OCI-LY7 (cell line): ENCODE measurements around the gene HVCN1. TPM values are rescaled to one million over a fixed set of nuclear protein-coding genes. Genes with fewer than 3 reads are reported as not detected.
A peak's percentile ranks its signal among the peaks of the same experiment; 100 is the strongest.

Experiments
- BruUV-seq: library from RNA; stranded (reverse); fragments of 400-500 nt; replicated peaks from 2 replicates; lab custom pipeline; 2021; lab: Mats Ljungman, UMichigan
- CTCF ChIA-PET: fragments of 300-600 bp; sonication (Branson Sonifier 250); formaldehyde crosslinking; loops from one replicate; lab custom pipeline; 2022; ENCODE audit warnings: antibody characterized with exemption; ENCODE audit not compliant: unreplicated experiment; lab: Charles Lee
- POLR2A ChIA-PET: fragments of 300-600 bp; sonication (Branson Sonifier 250); formaldehyde crosslinking; loops from one replicate; lab custom pipeline; 2022; ENCODE audit warnings: antibody characterized with exemption; lab: Charles Lee
- DNase-seq: peaks from one replicate; pipeline ENCODE4 v3.0.0-alpha.2; 2015; ENCODE audit warnings: low spot score
- H2AFZ ChIP-seq: fragments of 200-600 bp; sonication (generic), shearing (Covaris generic); 2 replicates; pipeline ENCODE4 v1.6.1; 2014; ENCODE audit warnings: mild to moderate bottlenecking, antibody characterized with exemption, low read length, moderate library complexity
- H3K27ac ChIP-seq: fragments of 200-600 bp; sonication (generic); 2 replicates; pipeline ENCODE4 v1.5.1; 2014; ENCODE audit warnings: mixed run types, low read depth, mild to moderate bottlenecking, moderate library complexity, low read length, inconsistent platforms; ENCODE audit not compliant: poor library complexity, severe bottlenecking
- H3K36me3 ChIP-seq: fragments of 200-600 bp; sonication (generic); 2 replicates; pipeline ENCODE4 v1.6.1; 2014; ENCODE audit warnings: mild to moderate bottlenecking, antibody characterized with exemption, low read length, moderate library complexity, mixed read lengths; ENCODE audit not compliant: insufficient read depth
- H3K4me1 ChIP-seq: fragments of 200-600 bp; sonication (generic); 2 replicates; pipeline ENCODE4 v1.5.1; 2014; ENCODE audit warnings: mild to moderate bottlenecking, low read length; ENCODE audit not compliant: insufficient read depth, poor library complexity, severe bottlenecking
- H3K4me2 ChIP-seq: fragments of 200-600 bp; sonication (generic); 2 replicates; pipeline ENCODE4 v1.6.1; 2014; ENCODE audit warnings: mild to moderate bottlenecking, low read length
- H3K4me3 ChIP-seq: fragments of 200-600 bp; sonication (generic); 2 replicates; pipeline ENCODE4 v1.5.1; 2014; ENCODE audit warnings: mild to moderate bottlenecking, low read depth, low read length; ENCODE audit not compliant: poor library complexity, severe bottlenecking
- H3K79me2 ChIP-seq: fragments of 200-600 bp; sonication (generic); 2 replicates; pipeline ENCODE4 v1.6.1; 2016; ENCODE audit warnings: low read depth, mild to moderate bottlenecking, low read length, moderate library complexity, mixed read lengths; ENCODE audit not compliant: insufficient read depth
- H3K9me2 ChIP-seq: fragments of 200-600 bp; sonication (generic); 2 replicates; pipeline ENCODE4 v1.6.1; 2016; ENCODE audit warnings: mild to moderate bottlenecking, low read length, mixed read lengths; ENCODE audit not compliant: insufficient read depth
- H3K9me3 ChIP-seq: fragments of 200-600 bp; sonication (generic); 2 replicates; pipeline ENCODE4 v1.6.1; 2014; ENCODE audit warnings: mild to moderate bottlenecking, mixed run types, low read length, mixed read lengths
- H4K20me1 ChIP-seq: fragments of 200-600 bp; sonication (generic); 2 replicates; pipeline ENCODE4 v1.6.1; 2014; ENCODE audit warnings: mild to moderate bottlenecking, antibody characterized with exemption, low read length, moderate library complexity, mixed read lengths; ENCODE audit not compliant: insufficient read depth
- CTCF ChIP-seq: fragments of 200-600 bp; sonication (generic); conservative IDR thresholded peaks from 2 replicates; pipeline ENCODE4 v1.5.1; 2014; ENCODE audit warnings: mild to moderate bottlenecking, antibody characterized with exemption, low read length, moderate library complexity, mixed read lengths
- EZH2phosphoT487 ChIP-seq: fragments of 200-600 bp; sonication (generic); IDR thresholded peaks from 2 replicates; pipeline ENCODE4 v1.6.1; 2018; ENCODE audit warnings: low read depth, borderline replicate concordance, mild to moderate bottlenecking, mixed run types, antibody characterized with exemption, low read length, moderate library complexity, mixed read lengths
- intact Hi-C: fragments of 100-400 bp; cut with micrococcal nuclease; formaldehyde crosslinking; loops from one replicate; pipeline ENCODE4 v1.10.0; 2022; ENCODE audit not compliant: unreplicated experiment
- total RNA-seq, 2 experiments: library from RNA; depleted of rRNA in 1 of 2; stranded (reverse); fragments of >200 nt in 1 of 2; shearing (Covaris generic) in 1 of 2; gene quantifications; 2 replicates each; pipeline ENCODE4 v1.2.3, GENCODE V29; 2014 to 2022

HVCN1 gene
- total RNA-seq, 2 experiments from 2014 or later = 4.5 to 9.3 TPM

GRCh38 chr12:110668480-110669192 lies 20.3 kb downstream of the HVCN1 start:
- POLR2A ChIA-PET = interaction anchor here (0.6 to 1.5 kb wide), 7 partner anchors 9 to 157 kb away, joined by 3 to 5 read pairs (median 3); no protein-coding TSS in a partner anchor
- peak; percentile 52 for DNase-seq
- H3K4me1 ChIP-seq = peaks cover 62% of the 10 kb centered on the region
- H3K4me3 ChIP-seq = peak overlapping the region; percentile 33
- H3K36me3 ChIP-seq = no peaks in the 10 kb centered on the region; the same call in 1 of the 2 replicates
- no TSS peak for BruUV-seq
- no peaks in the 10 kb centered on the region for H3K9me2 ChIP-seq
- CTCF ChIA-PET = no interaction called here
- H2AFZ ChIP-seq = peak overlapping the region; percentile 84; the same call in 1 of the 2 replicates
- intact Hi-C loops = no loop called here
- H3K9me3 ChIP-seq = peaks cover 11% of the 10 kb centered on the region; the same call in 1 of the 2 replicates
- H4K20me1 ChIP-seq = no peaks in the 10 kb centered on the region
- peak overlapping the region; percentile 76 for H3K27ac ChIP-seq
- no peaks in the 10 kb centered on the region for H3K79me2 ChIP-seq
- peak overlapping the region; percentile 75 for H3K4me2 ChIP-seq
- TF ChIP-seq CTCF = no peak
- no peak for TF ChIP-seq EZH2phosphoT487

DNA sequence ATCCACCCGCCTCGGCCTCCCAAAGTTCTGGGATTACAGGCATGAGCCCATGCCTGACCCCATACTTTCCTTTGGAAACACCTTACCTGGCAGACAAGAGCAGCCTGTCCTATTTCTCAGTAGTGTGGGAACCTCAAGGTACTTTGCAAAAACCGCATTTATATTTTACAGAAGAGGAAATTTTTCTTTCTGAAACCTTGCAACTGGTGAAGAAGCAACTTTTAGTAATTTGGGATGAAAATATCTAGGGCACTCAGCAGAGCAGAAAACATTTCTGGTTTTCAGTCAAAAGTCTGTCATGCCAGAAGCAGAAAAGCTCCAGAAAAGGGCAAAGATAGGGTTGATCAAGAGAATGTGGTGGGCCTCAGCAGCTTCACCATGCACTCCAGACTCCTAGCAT lies 21.2 kb downstream of the HVCN1 start:
- no peaks in the 10 kb centered on the region for H4K20me1 ChIP-seq
- peak overlapping the region; percentile 75 for H3K4me2 ChIP-seq
- intact Hi-C loops = no loop called here
- no peaks in the 10 kb centered on the region for H3K9me2 ChIP-seq
- no peaks in the 10 kb centered on the region for H3K79me2 ChIP-seq
- ChIA-PET CTCF (no interaction called here), POLR2A (interaction anchor here (0.8 to 1.2 kb wide), 3 partner anchors 12 to 36 kb away, joined by 3 to 5 read pairs (median 3); no protein-coding TSS in a partner anchor)
- TF ChIP-seq EZH2phosphoT487 = no peak
- no peak for TF ChIP-seq CTCF
- no peak for DNase-seq
- peaks cover 54% of the 10 kb centered on the region for H3K4me1 ChIP-seq
- H3K36me3 ChIP-seq = no peaks in the 10 kb centered on the region; the same call in 1 of the 2 replicates
- H3K4me3 ChIP-seq = no peak overlapping the region
- no TSS peak for BruUV-seq
- no peak overlapping the region for H2AFZ ChIP-seq
- peaks cover 11% of the 10 kb centered on the region; the same call in 1 of the 2 replicates for H3K9me3 ChIP-seq
- H3K27ac ChIP-seq = no peak overlapping the region

DNA sequence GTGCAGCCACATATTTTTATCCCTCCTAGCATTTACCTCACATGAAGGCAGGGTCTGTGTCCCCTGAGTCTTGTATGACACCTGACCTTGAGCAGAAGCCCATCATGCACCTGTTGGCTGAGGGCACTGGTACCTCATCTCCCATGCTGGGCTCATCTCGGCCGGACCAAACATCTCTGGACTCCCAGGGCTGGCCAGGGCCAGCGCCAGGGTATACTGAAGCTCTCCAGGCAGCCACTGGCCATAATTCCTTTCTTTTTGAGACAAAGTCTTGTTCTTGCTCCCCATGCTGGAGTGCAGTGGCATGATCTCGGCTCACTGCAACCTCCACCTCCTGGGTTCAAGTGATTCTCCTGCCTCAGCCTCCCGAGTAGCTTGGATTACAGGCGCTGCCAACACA lies 22.0 kb downstream of the HVCN1 start:
- no peak for TF ChIP-seq CTCF
- no peak for TF ChIP-seq EZH2phosphoT487
- H3K36me3 ChIP-seq = no peaks in the 10 kb centered on the region; the same call in 1 of the 2 replicates
- intact Hi-C loops = no loop called here
- ChIA-PET POLR2A (interaction anchor here (0.9 kb wide), 1 partner anchor 42 kb away, joined by 3 read pairs; no protein-coding TSS in a partner anchor), CTCF (no interaction called here)
- no peaks in the 10 kb centered on the region for H3K79me2 ChIP-seq
- no peak overlapping the region for H3K27ac ChIP-seq
- H4K20me1 ChIP-seq = no peaks in the 10 kb centered on the region
- no peaks in the 10 kb centered on the region for H3K9me2 ChIP-seq
- DNase-seq = no peak
- peaks cover 11% of the 10 kb centered on the region; the same call in 1 of the 2 replicates for H3K9me3 ChIP-seq
- peaks cover 54% of the 10 kb centered on the region for H3K4me1 ChIP-seq
- no peak overlapping the region for H2AFZ ChIP-seq
- H3K4me3 ChIP-seq = no peak overlapping the region
- H3K4me2 ChIP-seq = no peak overlapping the region
- no TSS peak for BruUV-seq
